ENCODE results near the gene ZNF232.
"Not testable (repeated sequence)": the region's sequence is repeated elsewhere in the genome, so short reads cannot be mapped to it uniquely, and the experiment has no call there.

Gene ZNF232

DNA sequence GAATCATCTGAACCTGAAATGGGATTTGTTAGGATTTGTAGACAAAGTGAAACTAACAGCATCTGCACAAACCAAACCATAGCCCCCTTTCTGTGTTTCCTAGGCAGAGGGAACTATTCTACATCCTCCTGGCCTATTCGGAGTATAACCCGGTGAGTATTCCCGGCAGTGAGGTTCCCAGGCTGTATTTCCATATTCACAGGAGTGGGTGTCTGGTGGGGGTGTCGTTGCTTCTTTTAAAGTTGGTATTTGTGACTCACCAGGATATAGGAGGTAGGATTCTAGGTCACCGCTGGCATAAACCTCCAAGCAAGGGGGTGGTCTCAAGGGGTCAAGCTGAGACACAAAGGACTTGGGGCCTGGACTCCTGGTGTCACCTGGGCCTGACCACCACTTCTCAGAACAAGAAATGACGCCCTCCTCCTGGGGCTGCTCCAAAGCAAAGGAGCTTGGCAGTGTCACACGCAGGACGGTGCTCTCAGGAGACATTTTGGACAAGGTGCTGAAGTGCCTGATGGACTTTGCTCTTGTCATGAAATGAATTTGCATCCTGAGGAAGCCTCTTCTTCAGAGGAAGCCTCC lies 23.5 kb upstream of the ZNF232 start:
- H3K27ac ChIP-seq (ENCODE audit: low read depth, low read length); H3K79me2 ChIP-seq (ENCODE audit: control insufficient read depth, insufficient read depth, low read length); H3K9ac ChIP-seq (ENCODE audit: low read length); H3K36me3 ChIP-seq (ENCODE audit: control insufficient read depth, insufficient read depth, low read length); H4K5ac ChIP-seq (ENCODE audit: low read length); H3K4ac ChIP-seq (ENCODE audit: low read depth, low read length); H3K4me1 ChIP-seq (ENCODE audit: control insufficient read depth, low read depth, low read length); H3K23ac ChIP-seq (ENCODE audit: low read length); H3K79me1 ChIP-seq (ENCODE audit: low read length); H4K8ac ChIP-seq (ENCODE audit: low read depth, low read length); H3K27me3 ChIP-seq (ENCODE audit: insufficient read depth, low read length, poor library complexity); H2BK120ac ChIP-seq (ENCODE audit: low read depth, low read length); H3K4me2 ChIP-seq (ENCODE audit: low read length); H3K18ac ChIP-seq (ENCODE audit: low read length); H3K56ac ChIP-seq (ENCODE audit: low read length); H2BK15ac ChIP-seq (replicated peaks; ENCODE audit: low read depth); H2AK5ac ChIP-seq (ENCODE audit: low read length); DNase-seq; H3K4me3 ChIP-seq (ENCODE audit: low read length); H2BK5ac ChIP-seq (ENCODE audit: low read length): not testable (repeated sequence)
- no CpG with 5 or more reads among the region's 8 CpGs for WGBS (ENCODE audit: extremely low coverage, insufficient coverage, low lambda C conversion rate)

DNA sequence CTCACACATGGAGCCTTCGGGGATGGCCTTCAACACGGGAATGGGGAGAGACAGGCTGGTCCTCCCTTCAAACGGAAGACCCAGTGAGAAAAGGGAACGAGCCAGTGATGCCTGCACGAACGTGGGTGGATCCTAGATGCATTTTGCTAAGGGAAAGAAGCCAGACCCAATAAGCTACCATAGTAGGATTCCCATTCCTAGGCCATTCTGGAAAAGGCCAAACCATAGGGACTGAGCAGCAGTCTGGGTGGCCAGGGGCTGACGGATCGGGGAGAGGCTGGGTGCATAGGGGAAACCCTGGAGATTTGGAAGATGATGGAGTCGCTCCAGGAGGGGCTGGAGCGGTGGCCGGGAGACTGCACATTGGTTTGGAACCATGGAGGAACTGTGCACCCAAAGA lies 22.9 kb upstream of the ZNF232 start:
- H3K4me2 ChIP-seq (ENCODE audit: low read length); DNase-seq; H4K5ac ChIP-seq (ENCODE audit: low read length); H2BK5ac ChIP-seq (ENCODE audit: low read length); H3K27ac ChIP-seq (ENCODE audit: low read depth, low read length); H2AK5ac ChIP-seq (ENCODE audit: low read length); H3K56ac ChIP-seq (ENCODE audit: low read length); H3K4me3 ChIP-seq (ENCODE audit: low read length); H2BK120ac ChIP-seq (ENCODE audit: low read depth, low read length); H3K18ac ChIP-seq (ENCODE audit: low read length); H3K79me2 ChIP-seq (ENCODE audit: control insufficient read depth, insufficient read depth, low read length); H3K23ac ChIP-seq (ENCODE audit: low read length); H3K9ac ChIP-seq (ENCODE audit: low read length); H4K8ac ChIP-seq (ENCODE audit: low read depth, low read length); H3K36me3 ChIP-seq (ENCODE audit: control insufficient read depth, insufficient read depth, low read length); H2BK15ac ChIP-seq (replicated peaks; ENCODE audit: low read depth); H3K4ac ChIP-seq (ENCODE audit: low read depth, low read length); H3K27me3 ChIP-seq (ENCODE audit: insufficient read depth, low read length, poor library complexity); H3K4me1 ChIP-seq (ENCODE audit: control insufficient read depth, low read depth, low read length); H3K79me1 ChIP-seq (ENCODE audit: low read length): not testable (repeated sequence)
- WGBS (ENCODE audit: extremely low coverage, insufficient coverage, low lambda C conversion rate), result no CpG with 5 or more reads among the region's 11 CpGs

DNA sequence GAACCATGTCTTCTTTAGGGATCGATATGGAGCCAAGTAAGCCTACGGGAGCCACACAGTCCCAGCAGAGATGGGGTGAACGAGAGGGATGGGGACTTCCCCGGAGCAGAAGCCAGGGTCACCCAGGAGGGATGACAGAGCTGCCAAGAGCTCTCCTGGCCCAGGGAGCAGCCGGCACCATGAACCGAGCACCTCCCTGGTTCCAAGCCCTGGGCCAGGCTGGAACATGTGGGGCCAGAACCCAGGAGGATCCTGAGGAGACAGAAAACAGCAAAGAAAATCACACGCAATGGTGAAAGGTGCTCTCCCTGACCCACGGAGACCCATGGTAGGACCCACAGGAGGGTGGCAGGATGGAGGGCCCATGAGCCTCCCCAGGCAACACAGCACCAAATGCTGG lies 22.3 kb upstream of the ZNF232 start:
- H3K36me3 ChIP-seq (ENCODE audit: control insufficient read depth, insufficient read depth, low read length); H4K5ac ChIP-seq (ENCODE audit: low read length); H3K18ac ChIP-seq (ENCODE audit: low read length); H3K27ac ChIP-seq (ENCODE audit: low read depth, low read length); H3K4me3 ChIP-seq (ENCODE audit: low read length); H3K27me3 ChIP-seq (ENCODE audit: insufficient read depth, low read length, poor library complexity); H2AK5ac ChIP-seq (ENCODE audit: low read length); H3K4ac ChIP-seq (ENCODE audit: low read depth, low read length); H3K79me2 ChIP-seq (ENCODE audit: control insufficient read depth, insufficient read depth, low read length); H3K4me1 ChIP-seq (ENCODE audit: control insufficient read depth, low read depth, low read length); H2BK5ac ChIP-seq (ENCODE audit: low read length); H3K4me2 ChIP-seq (ENCODE audit: low read length); H3K79me1 ChIP-seq (ENCODE audit: low read length); H4K8ac ChIP-seq (ENCODE audit: low read depth, low read length); H3K23ac ChIP-seq (ENCODE audit: low read length); H3K56ac ChIP-seq (ENCODE audit: low read length); H2BK15ac ChIP-seq (replicated peaks; ENCODE audit: low read depth); H3K9ac ChIP-seq (ENCODE audit: low read length); H2BK120ac ChIP-seq (ENCODE audit: low read depth, low read length); DNase-seq: not testable (repeated sequence)
- WGBS (ENCODE audit: extremely low coverage, insufficient coverage, low lambda C conversion rate), result no CpG with 5 or more reads among the region's 8 CpGs

DNA sequence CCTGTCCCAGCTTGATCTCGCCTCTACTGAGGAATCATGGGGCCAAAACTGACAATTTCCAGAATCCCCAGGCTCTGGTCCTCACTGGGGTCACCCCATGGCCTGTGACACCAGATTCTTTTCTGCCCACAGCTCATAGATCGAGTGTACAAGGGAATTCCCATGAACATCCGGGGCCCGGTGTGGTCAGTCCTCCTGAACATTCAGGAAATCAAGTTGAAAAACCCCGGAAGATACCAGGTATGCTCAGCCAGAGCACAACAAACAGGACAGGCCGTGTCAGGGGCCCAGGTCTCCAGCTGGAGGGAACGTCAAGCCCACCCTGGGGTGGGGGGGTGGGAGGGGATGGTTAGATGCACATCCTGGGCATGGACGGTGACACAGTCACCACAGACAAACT lies 21.6 kb upstream of the ZNF232 start:
- H3K9ac ChIP-seq (ENCODE audit: low read length), result no peak overlapping the region

DNA sequence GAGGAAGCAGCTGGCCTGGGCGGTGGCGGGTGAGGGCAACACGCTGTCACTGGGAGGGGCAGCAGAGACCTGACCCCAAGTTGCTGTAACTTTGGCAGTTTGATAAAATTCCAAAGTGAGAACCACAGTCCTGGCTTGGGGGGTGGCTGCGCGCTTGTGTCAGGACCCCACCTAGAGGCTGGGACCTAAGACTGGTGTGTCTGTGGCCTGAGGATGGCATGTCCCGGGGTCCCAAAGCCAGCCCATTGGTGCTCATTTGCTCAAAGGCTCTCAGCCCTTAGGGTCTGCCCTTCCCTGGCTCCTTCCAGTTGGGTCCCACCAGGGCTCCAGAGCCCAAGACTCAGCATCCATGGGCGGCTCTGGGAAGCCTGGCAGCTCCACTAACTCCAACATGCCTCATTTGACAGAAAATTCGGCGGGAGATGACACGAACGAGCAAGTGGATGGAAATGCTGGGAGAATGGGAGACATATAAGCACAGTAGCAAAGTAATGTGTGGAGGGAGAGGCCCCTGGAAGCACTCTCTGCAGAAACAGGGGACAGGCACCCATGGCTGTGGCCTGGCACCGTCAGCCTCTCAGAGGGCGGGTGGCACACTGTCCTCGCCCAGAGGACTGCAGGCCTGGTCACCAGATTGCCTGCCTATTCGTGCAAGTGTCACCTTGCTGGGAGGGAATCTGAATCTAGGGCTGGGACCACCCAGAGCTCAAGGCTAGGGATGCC lies 21.0 kb upstream of the ZNF232 start:
- not testable (repeated sequence) for H3K18ac ChIP-seq (ENCODE audit: low read length); H3K4me1 ChIP-seq (ENCODE audit: control insufficient read depth, low read depth, low read length); H3K4me2 ChIP-seq (ENCODE audit: low read length); H3K9ac ChIP-seq (ENCODE audit: low read length); H2BK5ac ChIP-seq (ENCODE audit: low read length); H3K36me3 ChIP-seq (ENCODE audit: control insufficient read depth, insufficient read depth, low read length); DNase-seq; H2BK120ac ChIP-seq (ENCODE audit: low read depth, low read length); H3K27ac ChIP-seq (ENCODE audit: low read depth, low read length); H2AK5ac ChIP-seq (ENCODE audit: low read length); H3K27me3 ChIP-seq (ENCODE audit: insufficient read depth, low read length, poor library complexity); H3K79me1 ChIP-seq (ENCODE audit: low read length); H4K5ac ChIP-seq (ENCODE audit: low read length); H3K23ac ChIP-seq (ENCODE audit: low read length); H3K56ac ChIP-seq (ENCODE audit: low read length); H4K8ac ChIP-seq (ENCODE audit: low read depth, low read length); H3K79me2 ChIP-seq (ENCODE audit: control insufficient read depth, insufficient read depth, low read length); H3K4ac ChIP-seq (ENCODE audit: low read depth, low read length); H3K4me3 ChIP-seq (ENCODE audit: low read length); H2BK15ac ChIP-seq (replicated peaks; ENCODE audit: low read depth)
- no CpG with 5 or more reads among the region's 15 CpGs for WGBS (ENCODE audit: extremely low coverage, insufficient coverage, low lambda C conversion rate)

More for the DNA sequence above, 21.6 kb upstream of the ZNF232 start:
- Histone ChIP-seq H3K27ac (ENCODE audit: low read depth, low read length) (no peak overlapping the region), H2BK5ac (ENCODE audit: low read length) (no peak overlapping the region), H3K4ac (ENCODE audit: low read depth, low read length) (no peak overlapping the region), H3K79me2 (ENCODE audit: control insufficient read depth, insufficient read depth, low read length) (no peaks in the 10 kb centered on the region), H2BK15ac (replicated peaks; ENCODE audit: low read depth) (no peak overlapping the region), H3K18ac (ENCODE audit: low read length) (no peak overlapping the region), H3K4me2 (ENCODE audit: low read length) (no peak overlapping the region), H2BK120ac (ENCODE audit: low read depth, low read length) (no peak overlapping the region), H3K56ac (ENCODE audit: low read length) (no peak overlapping the region), H3K4me3 (ENCODE audit: low read length) (no peak overlapping the region), H3K23ac (ENCODE audit: low read length) (no peak overlapping the region), H2AK5ac (ENCODE audit: low read length) (no peak overlapping the region), H3K4me1 (ENCODE audit: control insufficient read depth, low read depth, low read length) (no peaks in the 10 kb centered on the region), H3K36me3 (ENCODE audit: control insufficient read depth, insufficient read depth, low read length) (no peaks in the 10 kb centered on the region), H3K27me3 (ENCODE audit: insufficient read depth, low read length, poor library complexity) (no peaks in the 10 kb centered on the region), H4K5ac (ENCODE audit: low read length) (no peak overlapping the region), H3K79me1 (ENCODE audit: low read length) (no peaks in the 10 kb centered on the region), H4K8ac (ENCODE audit: low read depth, low read length) (no peak overlapping the region)
- DNase-seq, result no peak
- WGBS (ENCODE audit: extremely low coverage, insufficient coverage, low lambda C conversion rate), result no CpG with 5 or more reads among the region's 8 CpGs
